H9 (cell line): Measurements from ENCODE around the gene LGALS7. TPM values are rescaled to one million over a fixed set of nuclear protein-coding genes. Genes with fewer than 3 reads are reported as not detected.

ENCODE experiments used
- DNase-seq: peaks from one replicate; pipeline ENCODE4 v3.0.0-alpha.2; 2017
- H2AFZ ChIP-seq: one replicate; pipeline ENCODE4 v1.6.1; 2013; ENCODE audit warnings: mild to moderate bottlenecking, low read length, control low read depth, moderate library complexity
- H2AK5ac ChIP-seq: 2 replicates; pipeline ENCODE4 v1.6.1; 2013; ENCODE audit warnings: low read length, control low read depth, mixed read lengths; ENCODE audit not compliant: insufficient read length
- H2BK120ac ChIP-seq: one replicate; pipeline ENCODE4 v1.6.1; 2013; ENCODE audit warnings: low read depth, mild to moderate bottlenecking, low read length, control low read depth, inconsistent platforms; ENCODE audit not compliant: poor library complexity, severe bottlenecking
- H2BK12ac ChIP-seq: 2 replicates; pipeline ENCODE4 v1.6.1; 2013; ENCODE audit warnings: low read length, control low read depth, mixed read lengths, low read depth; ENCODE audit not compliant: insufficient read length
- H2BK15ac ChIP-seq: 2 replicates; pipeline ENCODE4 v1.6.1; 2013; ENCODE audit warnings: low read depth, low read length, control low read depth
- H2BK20ac ChIP-seq: one replicate; pipeline ENCODE4 v1.6.1; 2013; ENCODE audit warnings: low read depth, mild to moderate bottlenecking, low read length, control low read depth, inconsistent platforms; ENCODE audit not compliant: poor library complexity, severe bottlenecking
- H2BK5ac ChIP-seq: 2 replicates; pipeline ENCODE4 v1.6.1; 2013; ENCODE audit warnings: low read length, control low read depth, mixed read lengths; ENCODE audit not compliant: insufficient read length
- H3K14ac ChIP-seq: 2 replicates; pipeline ENCODE4 v1.6.1; 2013; ENCODE audit warnings: low read length, control low read depth; ENCODE audit not compliant: insufficient read depth
- H3K18ac ChIP-seq: 2 replicates; pipeline ENCODE4 v1.6.1; 2013; ENCODE audit warnings: low read depth, mild to moderate bottlenecking, mixed read lengths, low read length, control low read depth; ENCODE audit not compliant: insufficient read length
- H3K23ac ChIP-seq: 2 replicates; pipeline ENCODE4 v1.6.1; 2013; ENCODE audit warnings: low read length, control low read depth, mixed read lengths, low read depth; ENCODE audit not compliant: insufficient read length
- H3K23me2 ChIP-seq: 2 replicates; pipeline ENCODE4 v1.6.1; 2013; ENCODE audit warnings: low read depth, mild to moderate bottlenecking, mixed read lengths, low read length, control low read depth; ENCODE audit not compliant: insufficient read length, poor library complexity, severe bottlenecking
- H3K27ac ChIP-seq: 2 replicates; pipeline ENCODE4 v1.5.1; 2013; ENCODE audit warnings: low read length, control low read depth, mixed read lengths, low read depth; ENCODE audit not compliant: insufficient read length
- H3K27me3 ChIP-seq: 2 replicates; pipeline ENCODE4 v1.6.1; 2013; ENCODE audit warnings: low read length, control low read depth, inconsistent platforms; ENCODE audit not compliant: insufficient read depth
- H3K4ac ChIP-seq: 2 replicates; pipeline ENCODE4 v1.6.1; 2013; ENCODE audit warnings: low read depth, mild to moderate bottlenecking, control low read depth, inconsistent platforms, low read length, moderate library complexity
- H3K4me1 ChIP-seq: 2 replicates; pipeline ENCODE4 v1.6.1; 2013; ENCODE audit warnings: low read length, control low read depth, inconsistent platforms; ENCODE audit not compliant: insufficient read depth
- H3K4me2 ChIP-seq: 2 replicates; pipeline ENCODE4 v1.6.1; 2013; ENCODE audit warnings: low read length, control low read depth, mixed read lengths; ENCODE audit not compliant: insufficient read length, insufficient read depth
- H3K56ac ChIP-seq: 2 replicates; pipeline ENCODE4 v1.6.1; 2013; ENCODE audit warnings: low read depth, mild to moderate bottlenecking, mixed read lengths, low read length, control low read depth; ENCODE audit not compliant: insufficient read length
- H3K79me1 ChIP-seq: 2 replicates; pipeline ENCODE4 v1.6.1; 2013; ENCODE audit warnings: low read depth, mild to moderate bottlenecking, moderate library complexity, low read length, control low read depth, inconsistent platforms; ENCODE audit not compliant: insufficient read depth, poor library complexity, severe bottlenecking
- H3K79me2 ChIP-seq: 2 replicates; pipeline ENCODE4 v1.6.1; 2013; ENCODE audit warnings: low read length, control low read depth, inconsistent platforms; ENCODE audit not compliant: insufficient read depth
- H3K9ac ChIP-seq: 2 replicates; pipeline ENCODE4 v1.6.1; 2013; ENCODE audit warnings: low read length, control low read depth, mixed read lengths; ENCODE audit not compliant: insufficient read length; ENCODE audit errors: extremely low read depth
- H3K9me3 ChIP-seq: one replicate; pipeline ENCODE4 v1.6.1; 2013; ENCODE audit warnings: low read depth, low read length, inconsistent platforms; ENCODE audit not compliant: control insufficient read depth
- H3T11ph ChIP-seq: one replicate; pipeline ENCODE4 v1.6.1; 2013; ENCODE audit warnings: mild to moderate bottlenecking, low read length, control low read depth, inconsistent platforms
- H4K20me1 ChIP-seq: one replicate; pipeline ENCODE4 v1.6.1; 2013; ENCODE audit not compliant: control insufficient read depth, insufficient read length, insufficient read depth
- H4K5ac ChIP-seq: 2 replicates; pipeline ENCODE4 v1.6.1; 2013; ENCODE audit warnings: low read depth, mild to moderate bottlenecking, mixed read lengths, low read length, control low read depth; ENCODE audit not compliant: insufficient read length
- H4K8ac ChIP-seq: replicated peaks from 2 replicates; pipeline ENCODE4 v1.6.1; 2013; ENCODE audit warnings: low read length, control low read depth, mixed read lengths, low read depth; ENCODE audit not compliant: insufficient read length
- H4K91ac ChIP-seq: 2 replicates; pipeline ENCODE4 v1.6.1; 2013; ENCODE audit warnings: low read depth, mild to moderate bottlenecking, moderate library complexity, mixed read lengths, low read length, control low read depth; ENCODE audit not compliant: insufficient read length
- H3K27ac Mint-ChIP-seq, 3 experiments: 2 replicates in 2 of 3; 3 replicates in 1 of 3; pipeline ENCODE4 v1.8.0; 2020 to 2021; ENCODE audit warnings: mixed read lengths in 3 of 3, mild to moderate bottlenecking in 1 of 3, moderate library complexity in 1 of 3
- H3K27me3 Mint-ChIP-seq: 2 replicates; pipeline ENCODE4 v1.8.0; 2021; ENCODE audit warnings: low read depth, mild to moderate bottlenecking, moderate library complexity, mixed read lengths
- H3K36me3 Mint-ChIP-seq, 3 experiments: 2 replicates in 2 of 3; 3 replicates in 1 of 3; pipeline ENCODE4 v1.8.0; 2020 to 2021; ENCODE audit warnings: low read depth in 3 of 3, mixed read lengths in 3 of 3; ENCODE audit not compliant: insufficient read depth in 1 of 3
- H3K4me1 Mint-ChIP-seq, 2 experiments: 2 replicates each; pipeline ENCODE4 v1.8.0; 2020; ENCODE audit warnings: mixed read lengths in 2 of 2
- H3K4me3 Mint-ChIP-seq, 2 experiments: 2 replicates in 1 of 2; 3 replicates in 1 of 2; pipeline ENCODE4 v1.8.0; 2020 to 2021; ENCODE audit warnings: mild to moderate bottlenecking in 2 of 2, mixed read lengths in 2 of 2, moderate library complexity in 1 of 2
- H3K9me3 Mint-ChIP-seq, 2 experiments: 2 replicates in 1 of 2; 3 replicates in 1 of 2; pipeline ENCODE4 v1.8.0; 2020; ENCODE audit warnings: mild to moderate bottlenecking in 2 of 2, mixed read lengths in 2 of 2, moderate library complexity in 1 of 2
- CTCF ChIP-seq: fragments of 200-600 bp; sonication (generic); conservative IDR thresholded peaks from 3 replicates; pipeline ENCODE4 v1.8.0; 2021; ENCODE audit warnings: antibody characterized with exemption, mild to moderate bottlenecking
- WGBS: extraction: QIAGEN DNeasy Blood & Tissue Kit; methylation state at CpG from one replicate; pipeline ENCODE4 v1.1.7; 2013; ENCODE audit warnings: missing lambda C conversion rate, low lambda C conversion rate, mixed read lengths; ENCODE audit not compliant: insufficient read length; ENCODE audit errors: extremely low coverage; 5-methylcytosine and 5-hydroxymethylcytosine counted together
- total RNA-seq: library from RNA; stranded (reverse); gene quantifications from 2 replicates; pipeline ENCODE4 v1.2.1, GENCODE V29; 2021

Gene LGALS7
- total RNA-seq, 1 experiment from 2014 or later: not detected

DNA sequence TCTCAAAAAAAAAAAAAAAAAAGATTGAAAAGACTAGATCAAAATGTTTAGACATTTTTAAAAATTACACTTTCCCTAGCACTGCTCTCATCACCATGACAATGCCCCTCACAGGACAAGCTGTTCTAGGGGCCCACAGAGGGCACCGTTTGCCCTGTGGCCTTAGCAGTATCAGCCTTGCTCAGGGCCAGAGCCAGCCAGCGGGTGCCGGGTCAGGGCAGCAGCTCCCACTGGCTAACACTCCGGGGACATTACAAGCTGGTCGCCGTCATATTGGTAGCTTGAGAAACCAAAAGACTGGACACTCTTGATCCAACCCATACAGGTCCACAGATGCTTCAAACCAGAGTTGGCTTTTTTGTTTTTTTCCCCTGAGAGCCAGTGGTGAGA is 47.0 kb downstream of the LGALS7 start:
- no peak overlapping the region for H4K5ac ChIP-seq
- peaks cover 2 to 5% of the 10 kb centered on the region in 2 experiments; a peak in 3 of 4 replicates for H3K4me1 Mint-ChIP-seq
- no peak overlapping the region for H3K23ac ChIP-seq
- H2BK120ac ChIP-seq: no peak overlapping the region
- no peak overlapping the region for H3K14ac ChIP-seq
- H2AFZ ChIP-seq: no peak overlapping the region
- no peaks in the 10 kb centered on the region for H3K4me1 ChIP-seq
- no CpG with 5 or more reads among the region's 6 CpGs for WGBS
- peaks cover 19 to 86% (median 79%) of the 10 kb centered on the region in 3 experiments; a peak in 6 of 7 replicates for H3K36me3 Mint-ChIP-seq
- H3K56ac ChIP-seq: no peak overlapping the region
- H3K23me2 ChIP-seq: no peaks in the 10 kb centered on the region
- H3K79me1 ChIP-seq: no peaks in the 10 kb centered on the region
- H2BK12ac ChIP-seq: no peak overlapping the region
- TF ChIP-seq CTCF: no peak
- H3K4ac ChIP-seq: no peak overlapping the region
- no peaks in the 10 kb centered on the region for H3K9me3 Mint-ChIP-seq
- H3T11ph ChIP-seq: no peak overlapping the region
- DNase-seq: no peak
- no peaks in the 10 kb centered on the region for H3K79me2 ChIP-seq
- no peak overlapping the region for H2BK5ac ChIP-seq
- no peak overlapping the region for H3K4me3 Mint-ChIP-seq
- no peak overlapping the region for H2BK20ac ChIP-seq
- H3K27me3 Mint-ChIP-seq: no peaks in the 10 kb centered on the region
- no peaks in the 10 kb centered on the region for H4K20me1 ChIP-seq
- H3K27me3 ChIP-seq: no peaks in the 10 kb centered on the region
- H3K4me2 ChIP-seq: no peak overlapping the region
- no peak overlapping the region for H3K18ac ChIP-seq
- H2AK5ac ChIP-seq: no peak overlapping the region
- H3K9me3 ChIP-seq: no peaks in the 10 kb centered on the region
- H4K91ac ChIP-seq: no peak overlapping the region
- H4K8ac ChIP-seq: no peak overlapping the region
- H3K27ac ChIP-seq: no peak overlapping the region
- H3K27ac Mint-ChIP-seq: peak overlapping the region in 2 of 3 experiments; percentile 40 to 53; a peak in 2 of 7 replicates
- no peak overlapping the region for H2BK15ac ChIP-seq
- no peak overlapping the region for H3K9ac ChIP-seq
